ENCODE measurements around the gene FRS3. TPM values are rescaled to one million over a fixed set of nuclear protein-coding genes. Genes with fewer than 3 reads are reported as not detected.

FRS3 gene
- total and polyA plus RNA-seq, 2 of the 13 experiments (the other 11 are each of a cell fraction or from before 2014, with no cell fraction given): 3.0 to 7.4 TPM

DNA sequence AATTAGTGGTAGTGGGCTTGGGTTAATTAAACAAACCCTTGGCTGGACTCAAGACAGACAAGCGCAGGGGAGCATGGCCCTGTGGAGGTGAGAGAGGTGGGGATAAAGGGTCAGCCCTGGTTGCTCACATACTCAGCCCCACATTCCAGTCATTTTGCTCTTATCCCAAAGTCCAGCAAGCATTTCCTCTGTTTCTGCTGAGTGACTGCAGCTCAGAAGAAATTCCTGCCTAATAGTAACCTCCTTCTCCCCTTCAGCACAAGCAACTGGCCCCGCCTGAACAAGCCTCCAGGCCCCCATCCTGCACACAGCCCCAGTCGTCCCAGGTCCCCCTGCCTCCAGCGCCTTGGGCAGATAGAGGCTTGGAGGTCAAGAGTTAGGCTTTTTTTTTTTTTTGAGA, 40.7 kb downstream of the FRS3 start (continued):
- peak; percentile 43 for TF ChIP-seq ASH2L (IDR thresholded peaks at IDR 0.05; ENCODE audit: insufficient read length, low read depth, low read length)
- TF ChIP-seq MED1 (CRISPR knock-in tag; IDR thresholded peaks at IDR 0.05): peak; percentile 40; the same call in 1 of the 2 replicates
- TF ChIP-seq ATF2 (CRISPR knock-in tag; IDR thresholded peaks at IDR 0.05): 0 out of 2 replicates have a peak, but pooled peaks have one; percentile 4
- peak; percentile 78 for TF ChIP-seq PAXIP1 (CRISPR knock-in tag; conservative IDR thresholded peaks at IDR 0.05)
- peak; percentile 25; the same call in 1 of the 2 replicates for TF ChIP-seq NR2C2 (CRISPR knock-in tag; IDR thresholded peaks at IDR 0.05; ENCODE audit: borderline replicate concordance)
- TF ChIP-seq, protein P1, sequence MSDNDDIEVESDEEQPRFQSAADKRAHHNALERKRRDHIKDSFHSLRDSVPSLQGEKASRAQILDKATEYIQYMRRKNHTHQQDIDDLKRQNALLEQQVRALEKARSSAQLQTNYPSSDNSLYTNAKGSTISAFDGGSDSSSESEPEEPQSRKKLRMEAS (IDR thresholded peaks at IDR 0.05): 0 out of 2 replicates have a peak, but pooled peaks have one; percentile 12
- TF ChIP-seq ARHGAP35 (CRISPR knock-in tag; IDR thresholded peaks at IDR 0.05; ENCODE audit: borderline replicate concordance): no peak
- TF ChIP-seq, protein P2, sequence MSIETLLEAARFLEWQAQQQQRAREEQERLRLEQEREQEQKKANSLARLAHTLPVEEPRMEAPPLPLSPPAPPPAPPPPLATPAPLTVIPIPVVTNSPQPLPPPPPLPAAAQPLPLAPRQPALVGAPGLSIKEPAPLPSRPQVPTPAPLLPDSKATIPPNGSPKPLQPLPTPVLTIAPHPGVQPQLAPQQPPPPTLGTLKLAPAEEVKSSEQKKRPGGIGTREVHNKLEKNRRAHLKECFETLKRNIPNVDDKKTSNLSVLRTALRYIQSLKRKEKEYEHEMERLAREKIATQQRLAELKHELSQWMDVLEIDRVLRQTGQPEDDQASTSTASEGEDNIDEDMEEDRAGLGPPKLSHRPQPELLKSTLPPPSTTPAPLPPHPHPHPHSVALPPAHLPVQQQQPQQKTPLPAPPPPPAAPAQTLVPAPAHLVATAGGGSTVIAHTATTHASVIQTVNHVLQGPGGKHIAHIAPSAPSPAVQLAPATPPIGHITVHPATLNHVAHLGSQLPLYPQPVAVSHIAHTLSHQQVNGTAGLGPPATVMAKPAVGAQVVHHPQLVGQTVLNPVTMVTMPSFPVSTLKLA (IDR thresholded peaks at IDR 0.05): no peak
- no peak for TF ChIP-seq SOX6 (IDR thresholded peaks at IDR 0.05)
- TF ChIP-seq SOX6 (CRISPR knock-in tag; IDR thresholded peaks at IDR 0.05): peak; percentile 32; the same call in 1 of the 2 replicates
- TF ChIP-seq ZNF605 (CRISPR knock-in tag; IDR thresholded peaks at IDR 0.05): peak; percentile 46; the same call in 1 of the 2 replicates
- peak; percentile 48; the same call in 1 of the 2 replicates for TF ChIP-seq RFXAP (CRISPR knock-in tag; IDR thresholded peaks at IDR 0.05; ENCODE audit: borderline replicate concordance)
- TF ChIP-seq, protein P3, sequence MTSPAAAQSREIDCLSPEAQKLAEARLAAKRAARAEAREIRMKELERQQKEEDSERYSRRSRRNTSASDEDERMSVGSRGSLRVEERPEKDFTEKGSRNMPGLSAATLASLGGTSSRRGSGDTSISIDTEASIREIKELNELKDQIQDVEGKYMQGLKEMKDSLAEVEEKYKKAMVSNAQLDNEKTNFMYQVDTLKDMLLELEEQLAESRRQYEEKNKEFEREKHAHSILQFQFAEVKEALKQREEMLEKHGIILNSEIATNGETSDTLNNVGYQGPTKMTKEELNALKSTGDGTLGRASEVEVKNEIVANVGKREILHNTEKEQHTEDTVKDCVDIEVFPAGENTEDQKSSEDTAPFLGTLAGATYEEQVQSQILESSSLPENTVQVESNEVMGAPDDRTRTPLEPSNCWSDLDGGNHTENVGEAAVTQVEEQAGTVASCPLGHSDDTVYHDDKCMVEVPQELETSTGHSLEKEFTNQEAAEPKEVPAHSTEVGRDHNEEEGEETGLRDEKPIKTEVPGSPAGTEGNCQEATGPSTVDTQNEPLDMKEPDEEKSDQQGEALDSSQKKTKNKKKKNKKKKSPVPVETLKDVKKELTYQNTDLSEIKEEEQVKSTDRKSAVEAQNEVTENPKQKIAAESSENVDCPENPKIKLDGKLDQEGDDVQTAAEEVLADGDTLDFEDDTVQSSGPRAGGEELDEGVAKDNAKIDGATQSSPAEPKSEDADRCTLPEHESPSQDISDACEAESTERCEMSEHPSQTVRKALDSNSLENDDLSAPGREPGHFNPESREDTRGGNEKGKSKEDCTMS (CRISPR knock-in tag; conservative IDR thresholded peaks at IDR 0.05): no peak
- 0 out of 2 replicates have a peak, but pooled peaks have one; percentile 55 for TF ChIP-seq PHF21A (CRISPR knock-in tag; IDR thresholded peaks at IDR 0.05)
- TF ChIP-seq ESRRA (CRISPR knock-in tag; IDR thresholded peaks at IDR 0.05; ENCODE audit: low read depth): 0 out of 2 replicates have a peak, but pooled peaks have one; percentile 23
- TF ChIP-seq HIVEP1 (CRISPR knock-in tag; IDR thresholded peaks at IDR 0.05): 0 out of 2 replicates have a peak, but pooled peaks have one; percentile 25
- TF ChIP-seq THAP11 (CRISPR knock-in tag; IDR thresholded peaks at IDR 0.05): peak; percentile 34; the same call in 1 of the 2 replicates
- TF ChIP-seq TEAD3 (CRISPR knock-in tag; optimal IDR thresholded peaks at IDR 0.05; ENCODE audit: borderline replicate concordance): peak; percentile 92
